ENCODE results near the gene NUP85. TPM values are rescaled to one million over a fixed set of nuclear protein-coding genes. Genes with fewer than 3 reads are reported as not detected.

NUP85 gene
- total RNA-seq, 1 experiment from 2014 or later = 164 TPM

DNA sequence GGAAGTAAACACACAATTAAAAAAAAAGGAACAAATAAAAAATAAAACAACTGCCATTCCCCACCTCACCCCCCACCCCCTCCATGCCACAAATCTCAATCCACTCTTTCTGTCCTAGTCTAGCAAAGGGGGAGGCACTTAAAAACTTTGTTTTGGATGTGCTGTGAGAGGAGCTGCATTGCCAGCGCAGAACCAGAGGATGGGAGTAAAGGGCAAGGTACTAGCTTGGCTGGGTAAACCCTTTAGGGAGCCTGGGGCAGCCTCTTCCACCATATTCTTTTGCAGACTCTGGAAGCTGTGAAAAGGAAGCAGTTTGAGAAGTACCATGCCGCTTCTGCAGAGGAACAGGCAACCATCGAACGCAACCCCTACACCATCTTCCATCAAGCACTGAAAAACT is 57.6 kb downstream of the NUP85 start (continued):
- no peak for TF ChIP-seq SP1 (IDR thresholded peaks at IDR 0.05; ENCODE audit: low read depth)
- TF ChIP-seq SIN3A (IDR thresholded peaks at IDR 0.05; ENCODE audit: low read depth) = no peak
- no peak for TF ChIP-seq EGR1 (IDR thresholded peaks at IDR 0.05; ENCODE audit: low read depth)
- TF ChIP-seq POLR2A (IDR thresholded peaks at IDR 0.05; ENCODE audit: borderline replicate concordance, extremely low read depth, insufficient read depth, insufficient read length) = no peak
- TF ChIP-seq, protein P1, sequence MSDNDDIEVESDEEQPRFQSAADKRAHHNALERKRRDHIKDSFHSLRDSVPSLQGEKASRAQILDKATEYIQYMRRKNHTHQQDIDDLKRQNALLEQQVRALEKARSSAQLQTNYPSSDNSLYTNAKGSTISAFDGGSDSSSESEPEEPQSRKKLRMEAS (IDR thresholded peaks at IDR 0.05) = no peak

DNA sequence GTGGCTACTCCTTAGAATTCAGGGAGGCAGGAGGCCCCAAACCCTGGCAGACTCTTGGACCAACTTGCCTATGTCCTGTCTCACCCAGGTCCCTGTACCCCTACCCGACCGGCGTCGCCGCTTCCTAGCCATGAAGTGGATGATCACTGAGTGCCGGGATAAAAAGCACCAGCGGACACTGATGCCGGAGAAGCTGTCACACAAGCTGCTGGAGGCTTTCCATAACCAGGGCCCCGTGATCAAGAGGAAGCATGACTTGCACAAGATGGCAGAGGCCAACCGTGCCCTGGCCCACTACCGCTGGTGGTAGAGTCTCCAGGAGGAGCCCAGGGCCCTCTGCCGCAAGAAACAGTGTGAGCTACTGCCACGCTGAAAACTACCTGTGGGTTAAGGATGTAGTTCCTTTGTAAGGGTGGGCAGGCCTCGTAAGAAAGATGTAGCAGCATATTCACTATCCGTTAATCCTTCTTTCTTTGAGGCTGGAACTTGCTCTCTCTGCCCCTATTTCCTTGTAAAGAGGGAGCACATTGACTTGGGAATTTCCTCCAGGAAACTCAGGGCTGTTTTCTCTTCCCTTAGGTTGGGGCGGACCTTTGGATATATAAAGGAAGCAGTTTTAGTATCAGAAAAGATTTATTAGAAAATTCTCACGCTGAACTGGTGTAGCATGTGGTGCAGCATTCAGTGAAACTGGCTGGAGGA is 60.3 kb downstream of the NUP85 start:
- no peaks in the 10 kb centered on the region for H3K9me2 ChIP-seq (ENCODE audit: insufficient read depth)
- H3K9ac ChIP-seq (ENCODE audit: low read length) = no peak overlapping the region
- H3K27me3 ChIP-seq (ENCODE audit: insufficient read depth, low read length) = no peaks in the 10 kb centered on the region
- DNase-seq (ENCODE audit: low read depth, low spot score) = no peak
- ATAC-seq = no peak
- no peak overlapping the region for H2AFZ ChIP-seq (ENCODE audit: low read depth, low read length, poor library complexity, severe bottlenecking)
- intact Hi-C loops (cut with micrococcal nuclease) = loop anchor here (10.0 kb wide), 1 partner anchor 151 kb away; no protein-coding TSS in a partner anchor
- TF ChIP-seq ELF1 (IDR thresholded peaks at IDR 0.05; ENCODE audit: borderline replicate concordance, low read depth) (no peak), CEBPB (IDR thresholded peaks at IDR 0.05; ENCODE audit: low read depth) (no peak), ZNF274 (IDR thresholded peaks at IDR 0.05; ENCODE audit: low read depth, low read length) (no peak), ZFX (IDR thresholded peaks at IDR 0.05) (no peak), YY1 (IDR thresholded peaks at IDR 0.05; ENCODE audit: extremely low read depth, insufficient replicate concordance, low read depth, low read length) (no peak), JUND (IDR thresholded peaks at IDR 0.05) (no peak), TCF7L2 (IDR thresholded peaks at IDR 0.05; ENCODE audit: borderline replicate concordance, extremely low read depth, insufficient read depth, insufficient read length) (no peak), EZH2phosphoT487 (IDR thresholded peaks at IDR 0.05; ENCODE audit: borderline replicate concordance) (no peak), SRF (IDR thresholded peaks at IDR 0.05; ENCODE audit: low read depth) (no peak), SIN3A (IDR thresholded peaks at IDR 0.05; ENCODE audit: low read depth) (no peak), EGR1 (IDR thresholded peaks at IDR 0.05; ENCODE audit: low read depth) (no peak), FOSL1 (IDR thresholded peaks at IDR 0.05; ENCODE audit: low read depth) (no peak), SP1 (IDR thresholded peaks at IDR 0.05; ENCODE audit: low read depth) (no peak), POLR2AphosphoS5 (IDR thresholded peaks at IDR 0.05; ENCODE audit: low read depth, low read length) (no peak), EZH2 (IDR thresholded peaks at IDR 0.05) (no peak), RAD21 (IDR thresholded peaks at IDR 0.05; ENCODE audit: low read depth) (no peak)
- TF ChIP-seq, protein P2, sequence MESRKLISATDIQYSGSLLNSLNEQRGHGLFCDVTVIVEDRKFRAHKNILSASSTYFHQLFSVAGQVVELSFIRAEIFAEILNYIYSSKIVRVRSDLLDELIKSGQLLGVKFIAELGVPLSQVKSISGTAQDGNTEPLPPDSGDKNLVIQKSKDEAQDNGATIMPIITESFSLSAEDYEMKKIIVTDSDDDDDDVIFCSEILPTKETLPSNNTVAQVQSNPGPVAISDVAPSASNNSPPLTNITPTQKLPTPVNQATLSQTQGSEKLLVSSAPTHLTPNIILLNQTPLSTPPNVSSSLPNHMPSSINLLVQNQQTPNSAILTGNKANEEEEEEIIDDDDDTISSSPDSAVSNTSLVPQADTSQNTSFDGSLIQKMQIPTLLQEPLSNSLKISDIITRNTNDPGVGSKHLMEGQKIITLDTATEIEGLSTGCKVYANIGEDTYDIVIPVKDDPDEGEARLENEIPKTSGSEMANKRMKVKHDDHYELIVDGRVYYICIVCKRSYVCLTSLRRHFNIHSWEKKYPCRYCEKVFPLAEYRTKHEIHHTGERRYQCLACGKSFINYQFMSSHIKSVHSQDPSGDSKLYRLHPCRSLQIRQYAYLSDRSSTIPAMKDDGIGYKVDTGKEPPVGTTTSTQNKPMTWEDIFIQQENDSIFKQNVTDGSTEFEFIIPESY (IDR thresholded peaks at IDR 0.05; ENCODE audit: extremely low read depth, insufficient replicate concordance, low read length) = no peak
- TF ChIP-seq, protein P3, sequence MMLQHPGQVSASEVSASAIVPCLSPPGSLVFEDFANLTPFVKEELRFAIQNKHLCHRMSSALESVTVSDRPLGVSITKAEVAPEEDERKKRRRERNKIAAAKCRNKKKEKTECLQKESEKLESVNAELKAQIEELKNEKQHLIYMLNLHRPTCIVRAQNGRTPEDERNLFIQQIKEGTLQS (IDR thresholded peaks at IDR 0.05) = no peak
- TF ChIP-seq, protein P4, sequence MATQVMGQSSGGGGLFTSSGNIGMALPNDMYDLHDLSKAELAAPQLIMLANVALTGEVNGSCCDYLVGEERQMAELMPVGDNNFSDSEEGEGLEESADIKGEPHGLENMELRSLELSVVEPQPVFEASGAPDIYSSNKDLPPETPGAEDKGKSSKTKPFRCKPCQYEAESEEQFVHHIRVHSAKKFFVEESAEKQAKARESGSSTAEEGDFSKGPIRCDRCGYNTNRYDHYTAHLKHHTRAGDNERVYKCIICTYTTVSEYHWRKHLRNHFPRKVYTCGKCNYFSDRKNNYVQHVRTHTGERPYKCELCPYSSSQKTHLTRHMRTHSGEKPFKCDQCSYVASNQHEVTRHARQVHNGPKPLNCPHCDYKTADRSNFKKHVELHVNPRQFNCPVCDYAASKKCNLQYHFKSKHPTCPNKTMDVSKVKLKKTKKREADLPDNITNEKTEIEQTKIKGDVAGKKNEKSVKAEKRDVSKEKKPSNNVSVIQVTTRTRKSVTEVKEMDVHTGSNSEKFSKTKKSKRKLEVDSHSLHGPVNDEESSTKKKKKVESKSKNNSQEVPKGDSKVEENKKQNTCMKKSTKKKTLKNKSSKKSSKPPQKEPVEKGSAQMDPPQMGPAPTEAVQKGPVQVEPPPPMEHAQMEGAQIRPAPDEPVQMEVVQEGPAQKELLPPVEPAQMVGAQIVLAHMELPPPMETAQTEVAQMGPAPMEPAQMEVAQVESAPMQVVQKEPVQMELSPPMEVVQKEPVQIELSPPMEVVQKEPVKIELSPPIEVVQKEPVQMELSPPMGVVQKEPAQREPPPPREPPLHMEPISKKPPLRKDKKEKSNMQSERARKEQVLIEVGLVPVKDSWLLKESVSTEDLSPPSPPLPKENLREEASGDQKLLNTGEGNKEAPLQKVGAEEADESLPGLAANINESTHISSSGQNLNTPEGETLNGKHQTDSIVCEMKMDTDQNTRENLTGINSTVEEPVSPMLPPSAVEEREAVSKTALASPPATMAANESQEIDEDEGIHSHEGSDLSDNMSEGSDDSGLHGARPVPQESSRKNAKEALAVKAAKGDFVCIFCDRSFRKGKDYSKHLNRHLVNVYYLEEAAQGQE (IDR thresholded peaks at IDR 0.05; ENCODE audit: low read depth) = no peak
- BruUV-seq (replicated peaks) = no TSS peak
- no peaks in the 10 kb centered on the region for H3K9me3 ChIP-seq (ENCODE audit: control insufficient read depth in 1 of 2, insufficient read depth in 1 of 2, low read depth in 1 of 2, low read length in 2 of 2)
- H3K36me3 ChIP-seq (ENCODE audit: control insufficient read depth in 1 of 2, insufficient read depth in 2 of 2, low read length in 2 of 2) = peaks cover 18 to 39% of the 10 kb centered on the region in 2 experiments; a peak in 3 of 4 replicates
- H4K20me1 ChIP-seq (ENCODE audit: insufficient read depth) = no peaks in the 10 kb centered on the region
- H3K4me3 ChIP-seq (replicated peaks in 1 of 2; ENCODE audit: low read depth in 1 of 2, low read length in 2 of 2) = no peak overlapping the region
- no peak overlapping the region for H3K27ac ChIP-seq (ENCODE audit: low read depth, low read length)
- H3K4me2 ChIP-seq (ENCODE audit: low read length) = no peak overlapping the region
- ChIA-PET CTCF (no interaction called here), POLR2A (no interaction called here), RAD21 (ENCODE audit: low non-redundant PET in 1 of 2, low total read pairs in 2 of 2, uncharacterized antibody in 2 of 2, unreplicated experiment in 2 of 2) (no interaction called here)
- H3K4me1 ChIP-seq (ENCODE audit: control insufficient read depth in 1 of 2, insufficient read depth in 2 of 2, low read length in 2 of 2) = peaks cover 18 to 41% of the 10 kb centered on the region in 2 experiments
- H3K79me2 ChIP-seq (ENCODE audit: insufficient read depth, low read length) = peaks cover 34% of the 10 kb centered on the region
